OCI-LY7 (cell line): ENCODE measurements around the gene CASZ1. TPM values are rescaled to one million over a fixed set of nuclear protein-coding genes. Genes with fewer than 3 reads are reported as not detected.

Experiments
- BruUV-seq: library from RNA; stranded (reverse); fragments of 400-500 nt; replicated peaks from 2 replicates; lab custom pipeline; 2021; lab: Mats Ljungman, UMichigan
- CTCF ChIA-PET: fragments of 300-600 bp; sonication (Branson Sonifier 250); formaldehyde crosslinking; loops from one replicate; lab custom pipeline; 2022; ENCODE audit warnings: antibody characterized with exemption; ENCODE audit not compliant: unreplicated experiment; lab: Charles Lee
- POLR2A ChIA-PET: fragments of 300-600 bp; sonication (Branson Sonifier 250); formaldehyde crosslinking; loops from one replicate; lab custom pipeline; 2022; ENCODE audit warnings: antibody characterized with exemption; lab: Charles Lee
- DNase-seq: peaks from one replicate; pipeline ENCODE4 v3.0.0-alpha.2; 2015; ENCODE audit warnings: low spot score
- H2AFZ ChIP-seq: fragments of 200-600 bp; sonication (generic), shearing (Covaris generic); 2 replicates; pipeline ENCODE4 v1.6.1; 2014; ENCODE audit warnings: mild to moderate bottlenecking, antibody characterized with exemption, low read length, moderate library complexity
- H3K27ac ChIP-seq: fragments of 200-600 bp; sonication (generic); 2 replicates; pipeline ENCODE4 v1.5.1; 2014; ENCODE audit warnings: mixed run types, low read depth, mild to moderate bottlenecking, moderate library complexity, low read length, inconsistent platforms; ENCODE audit not compliant: poor library complexity, severe bottlenecking
- H3K36me3 ChIP-seq: fragments of 200-600 bp; sonication (generic); 2 replicates; pipeline ENCODE4 v1.6.1; 2014; ENCODE audit warnings: mild to moderate bottlenecking, antibody characterized with exemption, low read length, moderate library complexity, mixed read lengths; ENCODE audit not compliant: insufficient read depth
- H3K4me1 ChIP-seq: fragments of 200-600 bp; sonication (generic); 2 replicates; pipeline ENCODE4 v1.5.1; 2014; ENCODE audit warnings: mild to moderate bottlenecking, low read length; ENCODE audit not compliant: insufficient read depth, poor library complexity, severe bottlenecking
- H3K4me2 ChIP-seq: fragments of 200-600 bp; sonication (generic); 2 replicates; pipeline ENCODE4 v1.6.1; 2014; ENCODE audit warnings: mild to moderate bottlenecking, low read length
- H3K4me3 ChIP-seq: fragments of 200-600 bp; sonication (generic); 2 replicates; pipeline ENCODE4 v1.5.1; 2014; ENCODE audit warnings: mild to moderate bottlenecking, low read depth, low read length; ENCODE audit not compliant: poor library complexity, severe bottlenecking
- H3K79me2 ChIP-seq: fragments of 200-600 bp; sonication (generic); 2 replicates; pipeline ENCODE4 v1.6.1; 2016; ENCODE audit warnings: low read depth, mild to moderate bottlenecking, low read length, moderate library complexity, mixed read lengths; ENCODE audit not compliant: insufficient read depth
- H3K9me2 ChIP-seq: fragments of 200-600 bp; sonication (generic); 2 replicates; pipeline ENCODE4 v1.6.1; 2016; ENCODE audit warnings: mild to moderate bottlenecking, low read length, mixed read lengths; ENCODE audit not compliant: insufficient read depth
- H3K9me3 ChIP-seq: fragments of 200-600 bp; sonication (generic); 2 replicates; pipeline ENCODE4 v1.6.1; 2014; ENCODE audit warnings: mild to moderate bottlenecking, mixed run types, low read length, mixed read lengths
- H4K20me1 ChIP-seq: fragments of 200-600 bp; sonication (generic); 2 replicates; pipeline ENCODE4 v1.6.1; 2014; ENCODE audit warnings: mild to moderate bottlenecking, antibody characterized with exemption, low read length, moderate library complexity, mixed read lengths; ENCODE audit not compliant: insufficient read depth
- CTCF ChIP-seq: fragments of 200-600 bp; sonication (generic); conservative IDR thresholded peaks from 2 replicates; pipeline ENCODE4 v1.5.1; 2014; ENCODE audit warnings: mild to moderate bottlenecking, antibody characterized with exemption, low read length, moderate library complexity, mixed read lengths
- EZH2phosphoT487 ChIP-seq: fragments of 200-600 bp; sonication (generic); IDR thresholded peaks from 2 replicates; pipeline ENCODE4 v1.6.1; 2018; ENCODE audit warnings: low read depth, borderline replicate concordance, mild to moderate bottlenecking, mixed run types, antibody characterized with exemption, low read length, moderate library complexity, mixed read lengths
- intact Hi-C: fragments of 100-400 bp; cut with micrococcal nuclease; formaldehyde crosslinking; loops from one replicate; pipeline ENCODE4 v1.10.0; 2022; ENCODE audit not compliant: unreplicated experiment
- total RNA-seq, 2 experiments: library from RNA; depleted of rRNA in 1 of 2; stranded (reverse); fragments of >200 nt in 1 of 2; shearing (Covaris generic) in 1 of 2; gene quantifications; 2 replicates each; pipeline ENCODE4 v1.2.3, GENCODE V29; 2014 to 2022

CASZ1 gene
- total RNA-seq, 2 experiments from 2014 or later: 3.3 to 3.9 TPM

DNA sequence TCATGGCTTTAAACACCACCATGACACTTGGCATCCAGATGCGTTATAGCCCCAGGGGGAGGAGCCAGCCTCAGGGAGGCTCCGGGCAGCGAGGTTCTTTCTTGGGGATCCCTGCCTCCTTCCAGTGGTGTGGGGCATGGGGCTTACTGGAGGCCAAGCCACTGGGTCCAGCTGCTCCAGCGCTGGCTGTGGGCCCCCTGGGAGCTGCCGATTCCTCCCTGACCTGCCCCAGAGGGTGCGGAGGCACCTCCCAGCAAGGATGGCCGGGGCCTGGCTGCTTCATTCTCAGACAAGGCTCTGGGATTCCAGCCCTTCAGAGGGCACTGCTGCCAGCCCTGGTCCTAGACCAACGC lies 162.4 kb downstream of the CASZ1 start:
- Histone ChIP-seq H3K9me2 (no peaks in the 10 kb centered on the region), H2AFZ (no peak overlapping the region), H3K79me2 (no peaks in the 10 kb centered on the region), H3K4me3 (no peak overlapping the region), H3K9me3 (no peaks in the 10 kb centered on the region), H3K4me2 (no peak overlapping the region), H3K36me3 (no peaks in the 10 kb centered on the region), H3K4me1 (no peaks in the 10 kb centered on the region), H4K20me1 (no peaks in the 10 kb centered on the region), H3K27ac (no peak overlapping the region)
- no peak for TF ChIP-seq CTCF
- TF ChIP-seq EZH2phosphoT487: no peak
- no TSS peak for BruUV-seq
- no peak for DNase-seq
- intact Hi-C loops: no loop called here
- ChIA-PET CTCF (no interaction called here), POLR2A (no interaction called here)

DNA sequence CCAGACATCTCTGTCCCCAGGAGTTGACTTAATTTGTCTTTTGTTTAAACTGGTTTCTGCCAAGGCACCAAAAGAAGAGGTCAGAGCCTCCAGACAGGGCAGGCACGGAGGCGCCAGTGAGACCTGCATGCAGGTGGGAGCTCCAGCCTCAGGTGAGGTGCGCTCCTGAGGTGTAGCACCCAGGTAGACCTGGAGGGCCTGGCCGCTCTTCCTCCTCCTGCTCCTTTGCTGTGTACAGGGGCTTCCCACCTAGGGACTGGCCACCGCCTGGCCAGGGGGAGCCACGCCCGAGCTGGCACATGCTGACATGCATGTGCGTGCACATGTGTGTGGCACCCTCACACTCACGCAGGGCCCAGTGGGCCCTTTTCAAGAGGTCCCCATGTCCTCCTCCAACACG lies 163.0 kb downstream of the CASZ1 start:
- no TSS peak for BruUV-seq

DNA sequence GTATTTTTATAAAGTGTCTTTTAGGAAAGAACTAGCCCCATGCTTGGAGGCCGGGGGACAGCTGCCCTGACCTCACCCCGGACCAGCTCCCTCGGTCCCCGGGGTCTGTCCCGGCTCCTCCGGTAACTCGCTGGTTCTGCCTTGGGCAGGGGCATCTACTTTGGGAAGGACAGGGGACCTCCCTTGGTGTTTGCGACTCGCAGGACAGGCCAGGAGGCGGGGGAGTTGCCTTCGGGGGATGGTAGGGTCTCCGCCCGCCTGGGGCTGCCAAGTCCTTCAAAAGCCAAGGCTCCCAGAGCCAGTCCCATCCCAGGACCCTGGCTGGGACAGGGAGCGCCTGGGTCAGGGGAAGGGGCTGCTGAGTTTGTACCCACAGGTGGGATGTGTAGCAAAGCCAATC lies 163.8 kb downstream of the CASZ1 start:
- Histone ChIP-seq H3K4me1 (no peaks in the 10 kb centered on the region), H3K4me3 (no peak overlapping the region), H3K9me3 (no peaks in the 10 kb centered on the region), H3K36me3 (no peaks in the 10 kb centered on the region), H3K4me2 (no peak overlapping the region), H3K27ac (no peak overlapping the region), H4K20me1 (no peaks in the 10 kb centered on the region), H3K79me2 (no peaks in the 10 kb centered on the region), H2AFZ (no peak overlapping the region), H3K9me2 (no peaks in the 10 kb centered on the region)
- ChIA-PET POLR2A (no interaction called here), CTCF (no interaction called here)
- no peak for DNase-seq
- intact Hi-C loops: no loop called here
- BruUV-seq: no TSS peak
- TF ChIP-seq EZH2phosphoT487 (no peak), CTCF (no peak)

More for the DNA sequence above, 163.0 kb downstream of the CASZ1 start:
- ChIA-PET POLR2A (no interaction called here), CTCF (no interaction called here)
- DNase-seq: no peak
- no peak for TF ChIP-seq CTCF
- TF ChIP-seq EZH2phosphoT487: no peak
- H4K20me1 ChIP-seq: no peaks in the 10 kb centered on the region
- H3K79me2 ChIP-seq: no peaks in the 10 kb centered on the region
- no peaks in the 10 kb centered on the region for H3K4me1 ChIP-seq
- H3K36me3 ChIP-seq: no peaks in the 10 kb centered on the region
- H3K27ac ChIP-seq: no peak overlapping the region
- no peak overlapping the region for H3K4me3 ChIP-seq
- H3K4me2 ChIP-seq: no peak overlapping the region
- no peak overlapping the region for H2AFZ ChIP-seq
- intact Hi-C loops: no loop called here
- no peaks in the 10 kb centered on the region for H3K9me2 ChIP-seq
- H3K9me3 ChIP-seq: no peaks in the 10 kb centered on the region
